HG02610 (cell line): ENCODE data around the gene AFG1L.
"Not testable (repeated sequence)": the region's sequence is repeated elsewhere in the genome, so short reads cannot be mapped to it uniquely, and the experiment has no call there.

Experiments
- ATAC-seq: cut with Tn5 transposase; IDR thresholded peaks from one replicate; pipeline ENCODE4 v1.9.1; 2021; ENCODE audit warnings: mild to moderate bottlenecking, moderate library complexity; ENCODE audit not compliant: unreplicated experiment

Gene AFG1L

DNA sequence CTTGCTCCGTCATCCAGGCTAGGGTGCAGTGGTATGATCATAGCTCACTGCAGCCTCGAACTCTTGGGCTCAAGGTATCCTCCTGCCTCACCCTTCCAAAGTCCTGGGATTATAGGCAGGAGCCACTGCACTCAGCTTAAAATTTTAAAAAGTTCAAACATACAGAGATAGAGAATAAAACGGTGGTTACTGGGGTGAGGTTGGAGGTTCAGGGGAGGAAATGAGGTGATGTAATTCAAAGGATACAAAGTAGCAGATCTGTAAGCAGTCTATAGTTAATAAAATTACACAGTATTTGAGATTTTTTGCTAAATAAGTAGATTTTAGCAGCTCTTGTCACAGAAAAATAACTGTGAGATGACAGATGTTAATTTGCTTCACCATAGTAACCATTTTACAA, 7.5 kb upstream of the AFG1L start:
- no peak for ATAC-seq

DNA sequence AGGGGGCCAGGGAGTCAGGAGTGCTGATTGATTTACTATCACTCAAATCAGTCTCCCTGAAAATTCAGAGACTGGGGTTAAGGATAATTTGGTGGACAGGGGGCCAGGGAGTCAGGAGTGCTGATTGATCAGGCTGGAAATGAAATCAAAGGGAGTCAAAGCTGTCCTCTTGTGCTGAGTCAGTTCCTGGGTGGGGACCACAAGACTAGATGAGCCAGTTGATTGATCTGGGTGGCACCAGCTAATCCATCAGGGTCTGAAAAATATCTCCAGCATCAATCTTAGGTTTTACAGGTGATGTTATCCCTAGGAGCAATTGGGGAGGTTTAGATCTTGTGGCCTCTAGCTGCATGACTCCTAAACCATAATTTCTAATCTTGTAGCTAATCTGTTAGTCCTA, 6.1 kb upstream of the AFG1L start:
- ATAC-seq = no peak

DNA sequence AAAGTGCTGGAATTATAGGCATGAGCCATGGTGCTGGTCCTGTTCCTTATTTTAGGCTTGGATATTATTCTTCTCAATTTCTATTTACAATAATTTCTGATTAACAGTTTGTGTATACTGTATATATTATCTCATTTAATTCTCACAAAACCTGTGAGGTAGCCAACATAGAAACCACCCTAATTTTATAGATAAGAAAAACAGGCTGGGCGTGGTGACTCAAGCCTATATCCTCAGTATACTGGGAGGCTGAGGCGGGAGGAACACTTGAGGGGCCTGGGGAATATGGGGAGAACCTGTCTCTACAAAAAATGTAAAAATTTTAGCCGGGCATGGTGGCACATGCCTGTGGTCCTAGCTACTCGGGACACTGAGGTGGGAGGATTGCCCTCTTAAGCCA, 3.8 kb upstream of the AFG1L start:
- no peak for ATAC-seq

DNA sequence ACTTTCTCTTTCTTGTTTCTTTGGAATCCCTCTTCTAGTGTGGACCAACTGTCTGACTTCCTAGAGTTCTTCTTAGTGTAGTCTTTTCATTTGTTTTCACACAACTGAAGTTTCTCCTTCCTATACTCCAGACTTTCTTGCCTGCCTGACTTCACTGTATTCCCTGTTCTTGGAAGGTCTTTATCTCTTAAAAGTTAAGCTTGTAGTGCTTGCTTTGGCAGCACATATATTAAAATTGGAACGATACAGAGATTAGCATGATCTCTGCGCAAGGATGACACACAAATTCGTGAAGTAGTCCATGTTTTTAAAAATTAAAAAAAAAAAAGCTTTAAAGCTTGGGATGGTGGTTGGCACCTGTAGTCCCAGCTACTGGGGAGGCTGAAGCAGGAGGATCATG, 2.3 kb upstream of the AFG1L start:
- not testable (repeated sequence) for ATAC-seq

DNA sequence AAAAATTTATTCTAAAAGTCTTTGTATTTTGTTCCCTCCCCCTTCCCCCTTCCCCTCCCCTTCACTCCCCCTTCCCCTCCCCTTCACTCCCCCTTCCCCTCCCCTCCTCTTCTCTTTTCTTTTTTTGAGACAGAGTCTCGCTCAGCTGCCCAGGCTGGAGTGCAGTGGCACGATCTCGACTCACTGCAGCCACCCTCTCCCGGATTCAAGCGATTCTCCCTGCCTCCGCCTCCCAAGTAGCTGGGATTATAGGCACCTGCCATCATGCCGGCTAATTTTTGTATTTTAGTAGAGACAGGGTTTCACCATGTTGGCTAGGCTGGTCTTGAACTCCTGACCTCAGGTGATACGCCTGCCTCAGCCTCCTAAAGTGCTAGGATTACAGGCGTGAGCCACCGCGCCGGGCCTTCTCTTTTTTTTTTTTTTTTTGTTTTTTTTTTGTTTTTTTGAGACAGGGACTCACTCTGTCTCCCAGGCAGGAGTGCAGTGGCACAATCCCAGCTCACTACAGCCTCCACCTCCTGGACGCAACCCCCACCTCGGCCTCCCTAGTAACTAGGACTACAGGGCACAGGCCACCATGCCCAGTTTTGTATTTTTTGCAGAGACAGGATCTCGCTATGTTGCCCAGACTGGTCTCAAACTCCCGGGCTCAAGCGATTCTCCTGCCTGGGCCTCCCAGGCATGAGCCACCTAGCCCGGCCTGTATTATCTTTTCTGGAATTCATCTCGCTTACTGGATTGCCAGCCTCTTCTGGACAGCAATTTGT, 1.1 kb upstream of the AFG1L start:
- ATAC-seq = no peak

DNA sequence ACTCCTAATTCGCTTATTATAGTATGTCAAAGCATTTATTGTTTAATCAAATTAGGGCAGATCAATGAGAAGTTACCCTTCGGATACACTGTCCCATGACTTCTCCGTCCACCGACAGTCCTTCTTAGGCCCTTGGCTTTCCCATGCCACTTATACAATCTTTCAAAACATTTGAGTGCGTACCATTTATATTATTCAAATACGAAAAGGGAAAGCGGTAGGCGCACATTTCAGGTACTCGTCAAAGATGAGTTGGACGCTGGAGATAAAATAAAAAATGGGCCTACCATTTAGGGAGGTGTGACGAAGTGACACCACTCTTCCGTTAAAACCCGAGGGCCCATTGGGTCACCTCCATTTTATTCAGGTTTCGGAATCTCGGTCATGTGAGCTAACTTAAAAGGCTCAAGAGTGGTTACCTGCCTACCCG, 542 bp upstream of the AFG1L start:
- peak; percentile 14 for ATAC-seq

DNA sequence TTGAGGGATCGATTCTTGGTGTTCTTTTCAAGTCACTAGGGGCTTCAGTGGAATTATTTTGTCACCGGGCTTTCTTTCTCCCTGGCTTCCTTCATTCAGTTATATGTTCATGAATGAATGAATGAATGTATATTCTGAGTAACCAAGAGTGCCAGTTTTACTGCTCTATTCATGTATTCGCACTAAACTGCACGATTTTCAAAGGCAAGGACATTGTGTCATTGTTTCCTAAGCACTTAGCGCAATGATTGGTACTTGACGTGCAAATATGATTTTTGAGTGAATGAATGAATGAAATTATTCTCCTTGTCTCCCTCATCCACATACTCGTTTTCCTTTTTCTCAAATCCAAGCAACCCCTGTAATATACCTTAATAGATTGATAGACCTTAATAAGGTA, 822 bp downstream of the AFG1L start:
- no peak for ATAC-seq

DNA sequence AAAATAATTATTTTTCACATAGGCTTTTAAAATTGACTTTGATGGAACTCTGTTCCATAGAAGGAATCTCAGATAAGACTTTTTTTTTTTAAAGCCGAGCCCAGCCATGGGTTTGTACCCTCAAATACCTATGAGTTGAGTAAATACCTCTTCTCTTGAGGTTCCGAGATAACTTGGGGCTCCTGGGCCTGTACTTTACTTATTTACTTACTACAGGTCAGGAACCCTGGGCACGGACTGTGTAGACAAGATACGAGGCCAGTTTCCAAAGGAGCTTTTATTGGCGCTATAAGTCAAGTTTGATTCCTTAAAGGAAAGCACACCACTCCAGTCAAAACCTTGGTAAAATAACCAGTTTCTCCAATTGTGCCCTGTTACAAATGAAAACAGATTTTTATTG, 7.5 kb downstream of the AFG1L start:
- no peak for ATAC-seq

DNA sequence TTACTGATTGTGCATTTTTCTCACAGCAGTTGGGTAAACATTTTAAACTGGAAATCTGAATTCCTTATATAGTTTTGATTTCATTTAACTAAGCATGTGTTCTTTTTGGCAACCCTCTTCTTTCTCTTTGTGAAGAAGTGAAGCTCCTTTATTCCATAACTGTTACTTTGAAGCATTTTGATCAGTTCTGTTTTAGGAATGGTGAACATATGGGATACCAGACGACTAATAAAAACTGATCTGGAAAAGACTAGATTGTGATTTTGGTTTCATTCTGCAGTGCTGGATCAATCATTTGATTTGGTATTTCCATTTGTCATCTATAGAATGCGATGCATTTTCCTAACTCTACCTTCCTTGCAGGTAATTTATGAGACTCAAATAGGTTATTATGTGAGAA, 9.8 kb downstream of the AFG1L start:
- ATAC-seq = no peak

DNA sequence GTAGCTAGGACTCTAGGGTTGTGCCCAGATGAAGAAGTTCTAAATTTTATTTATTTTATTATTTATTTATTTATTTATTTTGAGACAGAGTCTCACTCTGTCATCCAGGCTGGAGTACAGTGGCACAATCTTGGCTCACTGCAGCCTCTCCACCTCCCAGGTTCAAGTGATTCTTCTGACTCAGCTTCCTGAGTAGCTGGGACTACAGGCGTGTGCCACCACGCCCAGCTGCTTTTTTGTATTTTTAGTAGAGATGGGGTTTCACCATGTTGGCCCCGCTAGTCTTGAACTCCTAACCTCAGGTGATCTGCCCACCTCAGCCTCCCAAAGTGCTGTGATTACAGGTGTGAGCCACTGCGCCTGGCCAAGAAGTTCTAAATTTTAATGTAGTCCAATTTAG, 13.8 kb downstream of the AFG1L start:
- not testable (repeated sequence) for ATAC-seq

DNA sequence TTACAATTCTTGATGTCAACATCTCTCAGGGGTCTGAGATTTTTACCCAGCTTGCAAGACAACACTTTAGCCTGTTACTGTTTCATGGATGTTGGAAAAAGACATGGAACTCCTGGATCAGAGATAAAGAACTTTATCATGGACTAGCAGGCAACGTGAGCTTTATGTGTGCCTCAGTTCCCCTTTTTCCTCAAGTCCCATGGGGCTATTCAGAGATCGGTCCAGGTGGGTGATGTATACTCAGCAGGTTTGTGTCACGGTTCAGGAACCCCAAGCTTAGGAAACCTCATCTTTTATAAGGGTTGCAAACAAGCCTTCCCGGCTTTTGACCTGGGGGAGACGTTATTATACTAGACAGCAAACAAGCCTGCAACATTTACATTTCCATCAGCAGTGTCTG, 15.0 kb downstream of the AFG1L start:
- ATAC-seq = no peak

DNA sequence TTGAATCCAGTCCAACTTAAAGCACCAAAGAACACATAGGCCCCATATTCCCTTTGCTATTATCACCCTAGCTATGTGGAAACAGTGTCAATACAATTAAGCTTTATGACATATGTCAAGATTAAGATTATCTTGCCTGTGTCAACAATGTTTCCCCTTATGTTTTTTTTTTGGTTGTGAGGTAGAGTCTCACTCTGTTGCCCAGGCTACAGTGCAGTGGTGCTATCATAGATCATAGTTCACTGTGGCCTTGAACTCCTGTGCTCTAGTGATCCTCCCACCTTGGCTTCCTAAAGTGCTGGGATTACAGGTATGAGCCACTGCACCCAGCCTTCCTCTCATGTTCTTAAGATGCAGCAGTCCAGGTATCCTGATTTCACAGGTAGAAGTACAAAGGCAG, 17.8 kb downstream of the AFG1L start:
- no peak for ATAC-seq

DNA sequence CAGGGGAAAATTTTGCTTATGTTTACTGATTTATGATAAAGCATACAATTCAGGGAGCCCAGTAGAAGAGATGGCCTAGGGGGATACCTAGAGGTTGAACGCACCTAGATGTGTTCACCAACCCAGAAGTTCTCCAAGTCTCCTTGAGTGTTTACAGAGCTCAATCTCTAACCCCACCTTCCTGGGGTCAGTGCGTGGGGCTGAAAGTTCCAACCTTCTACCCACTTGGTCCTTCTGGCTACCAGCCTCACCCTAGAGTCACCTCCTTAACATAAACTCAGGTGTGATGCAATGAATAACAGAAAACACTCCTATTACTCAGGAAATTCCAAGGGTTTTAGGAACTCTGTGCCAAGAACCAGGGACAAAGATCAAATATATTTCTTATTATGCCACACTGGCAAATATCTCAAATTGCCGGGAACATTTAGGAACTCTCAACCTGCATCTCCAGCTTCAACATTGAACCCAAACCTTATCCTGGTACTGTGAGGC, 26.4 kb downstream of the AFG1L start:
- no peak for ATAC-seq

DNA sequence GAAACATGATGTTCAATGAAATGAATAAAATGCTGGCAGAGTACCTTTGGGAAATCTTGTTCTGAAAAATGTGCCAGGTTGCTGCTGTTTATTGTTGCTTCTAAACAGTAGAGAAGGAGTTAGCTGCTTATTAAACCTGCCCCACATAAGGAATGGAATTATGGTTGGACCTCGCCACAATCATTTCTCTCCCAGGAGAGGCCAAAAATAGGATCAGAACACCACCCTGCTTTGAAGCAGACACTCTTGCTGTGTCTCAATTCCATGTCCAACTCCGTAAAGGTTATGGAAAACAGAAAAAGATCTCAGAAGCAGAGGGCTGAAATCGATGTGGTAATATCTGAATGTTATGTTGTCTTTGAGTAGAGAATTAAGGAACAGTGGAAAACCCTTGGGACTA, 27.9 kb downstream of the AFG1L start:
- ATAC-seq = no peak

DNA sequence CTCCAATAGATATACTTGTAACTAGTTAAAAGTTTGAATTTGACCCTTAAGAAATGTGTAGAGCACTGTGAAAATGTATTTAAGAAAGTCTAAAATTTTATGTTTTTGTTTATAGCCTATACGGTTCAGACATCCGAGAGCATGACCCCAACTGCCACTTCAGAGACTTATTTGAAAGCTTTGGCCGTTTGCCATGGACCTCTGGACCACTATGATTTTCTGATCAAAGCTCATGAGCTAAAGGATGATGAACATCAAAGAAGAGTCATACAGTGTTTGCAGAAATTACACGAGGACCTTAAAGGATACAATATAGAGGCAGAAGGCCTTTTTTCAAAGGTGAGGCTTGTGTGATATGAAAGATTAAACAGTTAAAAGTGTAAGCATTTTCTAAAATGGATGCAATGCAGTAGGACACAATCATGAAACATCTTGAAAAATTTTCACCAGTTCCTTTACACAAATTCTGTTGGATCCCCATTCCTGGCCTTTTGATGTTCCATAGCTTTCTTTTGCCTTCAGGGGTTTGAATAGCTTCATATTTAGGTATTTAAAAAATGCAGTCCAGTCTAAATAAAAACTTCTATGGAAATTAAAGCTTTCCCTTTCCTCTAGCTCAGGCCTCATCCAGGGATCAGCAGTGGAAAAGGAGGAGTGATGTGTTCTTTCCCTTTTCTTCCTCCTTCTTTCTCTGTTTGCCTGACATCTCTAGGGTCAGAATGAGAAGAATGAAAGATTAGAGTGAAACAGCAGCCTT, 29.0 kb downstream of the AFG1L start:
- ATAC-seq = no peak

DNA sequence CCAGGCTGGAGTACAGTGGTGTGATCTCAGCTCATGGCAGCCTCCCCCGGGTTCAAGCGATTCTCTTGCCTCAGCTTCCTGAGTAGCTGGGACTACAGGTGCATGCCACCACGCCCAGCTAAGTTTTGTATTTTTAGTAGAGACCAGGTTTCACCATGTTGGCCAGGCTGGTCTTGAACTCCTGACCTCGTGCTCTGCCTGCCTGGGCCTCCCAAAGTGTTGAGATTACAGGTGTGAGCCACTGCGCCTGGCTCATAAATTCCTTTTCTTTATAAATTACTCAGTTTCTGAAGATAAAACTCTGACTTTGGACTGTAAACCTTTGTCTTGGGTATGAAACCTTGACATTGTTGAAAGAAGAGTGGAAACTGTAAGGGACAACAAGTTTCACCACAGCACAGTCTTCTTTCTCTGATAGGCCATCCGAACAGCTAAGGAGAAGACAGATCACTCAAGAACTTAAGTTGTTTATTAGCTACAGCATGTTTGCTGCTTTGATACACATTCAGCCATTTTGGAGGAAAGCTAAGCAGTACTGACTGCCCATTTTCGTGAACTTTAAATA, 35.4 kb downstream of the AFG1L start:
- not testable (repeated sequence) for ATAC-seq

DNA sequence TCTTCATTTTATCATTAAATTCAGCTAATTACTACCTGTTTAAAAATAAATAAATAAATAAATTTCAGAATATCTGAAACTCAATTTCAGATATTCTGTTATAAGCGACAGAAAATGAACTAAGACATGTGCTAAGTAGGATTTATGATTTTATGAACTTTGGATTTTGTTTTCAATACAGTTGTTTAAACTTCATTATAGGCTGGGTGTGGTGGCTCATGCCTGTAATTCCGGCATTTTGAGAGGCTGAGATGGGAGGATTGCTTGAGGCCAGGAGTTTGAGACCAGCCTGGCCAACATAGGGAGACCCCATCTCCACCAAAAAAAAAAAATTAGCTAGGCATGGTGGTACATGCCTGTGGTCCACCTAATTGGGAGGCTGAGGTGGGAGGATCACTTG, 36.0 kb downstream of the AFG1L start:
- no peak for ATAC-seq

DNA sequence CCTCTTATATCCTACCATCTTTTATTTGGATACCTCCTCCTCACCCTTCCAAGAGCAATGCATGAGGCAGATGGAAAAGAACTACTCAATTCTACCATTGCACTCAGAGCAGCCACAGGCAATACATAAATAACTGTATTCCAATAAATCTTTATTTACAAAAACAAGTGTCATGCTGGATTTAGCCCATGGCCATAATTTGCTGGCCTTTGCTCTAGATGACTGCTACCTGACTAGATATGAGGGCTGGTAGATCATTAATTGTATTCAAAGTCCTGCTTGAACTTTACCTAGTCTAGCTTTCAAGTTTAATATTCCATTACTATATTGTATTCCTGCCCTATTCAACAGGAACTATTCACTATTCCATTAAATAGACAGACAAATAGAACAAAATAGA, 37.1 kb downstream of the AFG1L start:
- ATAC-seq = no peak

DNA sequence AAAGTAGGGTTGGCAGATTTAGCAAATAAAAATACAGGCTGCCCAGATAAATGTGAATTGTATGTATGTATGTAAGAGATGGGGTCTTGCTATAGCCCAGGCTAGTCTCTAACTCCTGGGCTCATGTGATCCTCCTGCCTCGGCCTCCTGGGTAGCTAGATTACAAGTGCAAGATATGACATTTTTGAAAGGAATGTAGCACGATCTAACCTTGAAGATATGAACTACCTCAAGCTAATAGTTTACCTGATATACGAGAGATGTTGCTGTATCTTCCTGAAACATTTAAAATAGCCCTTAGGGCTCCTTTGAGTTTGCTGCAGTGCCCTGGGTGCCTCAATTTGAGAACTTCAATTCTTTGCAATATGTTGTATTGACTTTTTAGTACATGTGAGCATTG, 42.1 kb downstream of the AFG1L start:
- no peak for ATAC-seq

DNA sequence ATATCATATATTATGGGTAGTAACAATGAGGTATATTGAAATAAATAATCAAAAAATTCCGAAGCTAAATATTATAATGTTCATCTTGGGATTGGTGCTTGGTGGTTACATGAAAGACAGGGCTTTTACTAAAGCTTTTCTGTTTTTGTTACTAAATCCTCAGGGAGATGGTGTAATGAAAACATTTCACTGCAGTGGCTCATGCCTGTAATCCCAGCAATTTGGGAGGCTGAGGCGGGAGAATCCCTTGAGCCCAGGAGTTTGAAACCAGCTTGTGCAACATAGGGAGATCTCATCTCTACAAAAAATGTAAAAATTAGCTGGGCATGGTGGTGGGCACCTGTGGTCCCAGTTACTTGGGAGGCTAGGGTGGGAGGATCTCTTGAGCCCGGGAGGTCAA, 42.9 kb downstream of the AFG1L start:
- no peak for ATAC-seq

DNA sequence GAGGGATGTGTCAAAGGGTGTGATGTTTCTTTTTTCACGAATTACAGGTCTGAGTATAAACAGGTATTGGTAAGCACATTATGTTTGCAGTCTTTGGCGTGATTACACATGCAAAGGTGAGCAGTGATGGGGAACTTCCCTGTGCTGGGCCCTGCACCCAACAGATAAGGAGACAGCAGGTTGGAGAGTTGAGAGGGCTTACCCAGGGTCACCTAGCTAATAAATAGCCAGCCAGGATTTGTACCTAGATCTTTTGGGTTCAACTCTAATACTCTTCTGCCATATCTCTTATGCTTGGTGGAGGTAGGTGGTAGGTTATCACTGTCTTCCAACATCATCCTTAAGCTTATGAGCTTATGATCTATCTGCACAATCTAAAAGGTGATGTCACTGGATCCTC, 46.5 kb downstream of the AFG1L start:
- ATAC-seq = no peak

DNA sequence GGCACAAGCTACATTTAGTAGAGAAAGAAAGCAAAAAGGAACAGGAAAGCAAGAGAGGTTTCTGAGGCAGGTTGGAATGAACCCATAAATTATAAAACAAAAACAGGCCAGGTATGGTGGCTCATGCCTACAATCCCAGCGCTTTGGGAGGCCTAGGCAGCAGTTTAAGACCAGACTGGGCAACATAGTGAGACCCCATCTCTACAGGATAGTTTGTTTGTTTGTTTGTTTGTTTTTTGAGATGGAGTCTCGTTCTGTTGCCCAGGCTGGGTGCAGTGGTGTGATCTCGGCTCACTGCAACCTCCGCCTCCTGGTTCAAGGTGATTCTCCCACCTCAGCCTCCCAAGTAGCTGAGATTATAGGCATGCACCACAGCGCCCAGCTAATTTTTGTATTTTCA, 49.0 kb downstream of the AFG1L start:
- no peak for ATAC-seq
